Sigmoid colon (tissue), 4 donors: ENCODE results near the gene BCAS4.

Source experiments
- EP300 ChIP-seq, 4 donors: sonication (generic); formaldehyde crosslinking; IDR thresholded peaks; one replicate each; pipeline ENCODE4 v1.6.1; 2017; ENCODE audit warnings: antibody characterized with exemption in 4 of 4
- POLR2A ChIP-seq, 2 donors: fragments of 450-650 bp; IDR thresholded peaks; one replicate each; pipeline ENCODE4 v1.6.1; 2016; ENCODE audit warnings: antibody characterized with exemption in 2 of 2, mild to moderate bottlenecking in 2 of 2, moderate library complexity in 2 of 2
- POLR2AphosphoS5 ChIP-seq, 4 donors: sonication (generic); formaldehyde crosslinking; IDR thresholded peaks; one replicate each; pipeline ENCODE4 v1.6.1; 2017; ENCODE audit warnings: antibody characterized with exemption in 4 of 4
- TF ChIP-seq, protein P1 (sequence below), 4 experiments: fragments of 450-650 bp in 3 of 4; fragments of 200-600 bp in 1 of 4; IDR thresholded peaks; one replicate each; pipeline ENCODE4 v1.5.1; 2016 to 2019; ENCODE audit warnings: antibody characterized with exemption in 4 of 4, mild to moderate bottlenecking in 3 of 4, moderate library complexity in 2 of 4

DNA sequence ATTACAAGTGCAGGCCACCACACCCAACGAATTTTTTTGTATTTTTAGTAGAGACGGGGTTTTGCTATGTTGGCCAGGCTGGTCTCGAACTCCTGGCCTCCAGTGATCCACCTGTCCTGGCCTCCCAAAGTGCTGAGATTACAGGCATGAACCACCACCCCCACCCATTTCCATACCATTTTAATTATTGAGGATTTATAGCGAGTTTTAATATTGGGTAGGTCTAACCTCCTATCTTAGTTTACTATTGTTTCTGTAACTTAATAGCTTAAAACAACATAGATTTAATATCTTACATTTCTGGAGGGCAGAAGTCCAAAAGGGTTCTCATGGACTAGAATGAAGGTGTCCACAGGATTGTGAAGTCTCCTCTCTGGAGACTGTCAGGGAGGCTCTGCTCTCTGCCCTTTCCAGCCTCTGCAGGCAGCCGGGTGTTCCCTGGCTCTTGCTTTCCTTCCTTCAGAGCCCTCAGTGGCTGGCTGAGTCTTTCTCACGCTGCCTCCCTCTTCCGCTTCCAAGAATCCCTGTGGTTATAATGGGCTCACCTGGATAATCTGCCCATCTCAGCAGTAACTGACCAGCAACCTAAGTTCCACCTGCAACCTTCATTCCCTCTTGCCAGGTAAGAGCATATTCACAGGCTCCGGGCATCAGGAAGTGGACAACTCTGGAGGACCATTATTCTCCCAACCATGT lies 18.6 kb upstream of the BCAS4 start:
- TF ChIP-seq POLR2A (IDR thresholded peaks at IDR 0.05) = no peak
- no peak for TF ChIP-seq POLR2AphosphoS5 (IDR thresholded peaks at IDR 0.05)
- TF ChIP-seq, protein P1, sequence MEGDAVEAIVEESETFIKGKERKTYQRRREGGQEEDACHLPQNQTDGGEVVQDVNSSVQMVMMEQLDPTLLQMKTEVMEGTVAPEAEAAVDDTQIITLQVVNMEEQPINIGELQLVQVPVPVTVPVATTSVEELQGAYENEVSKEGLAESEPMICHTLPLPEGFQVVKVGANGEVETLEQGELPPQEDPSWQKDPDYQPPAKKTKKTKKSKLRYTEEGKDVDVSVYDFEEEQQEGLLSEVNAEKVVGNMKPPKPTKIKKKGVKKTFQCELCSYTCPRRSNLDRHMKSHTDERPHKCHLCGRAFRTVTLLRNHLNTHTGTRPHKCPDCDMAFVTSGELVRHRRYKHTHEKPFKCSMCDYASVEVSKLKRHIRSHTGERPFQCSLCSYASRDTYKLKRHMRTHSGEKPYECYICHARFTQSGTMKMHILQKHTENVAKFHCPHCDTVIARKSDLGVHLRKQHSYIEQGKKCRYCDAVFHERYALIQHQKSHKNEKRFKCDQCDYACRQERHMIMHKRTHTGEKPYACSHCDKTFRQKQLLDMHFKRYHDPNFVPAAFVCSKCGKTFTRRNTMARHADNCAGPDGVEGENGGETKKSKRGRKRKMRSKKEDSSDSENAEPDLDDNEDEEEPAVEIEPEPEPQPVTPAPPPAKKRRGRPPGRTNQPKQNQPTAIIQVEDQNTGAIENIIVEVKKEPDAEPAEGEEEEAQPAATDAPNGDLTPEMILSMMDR (IDR thresholded peaks at IDR 0.05) = no peak
- no peak for TF ChIP-seq EP300 (IDR thresholded peaks at IDR 0.05)
